ENCODE data around the gene TREX2. TPM values are rescaled to one million over a fixed set of nuclear protein-coding genes. Genes with fewer than 3 reads are reported as not detected.

TREX2 gene
- total RNA-seq, 1 experiment from 2014 or later = 1.1 TPM

DNA sequence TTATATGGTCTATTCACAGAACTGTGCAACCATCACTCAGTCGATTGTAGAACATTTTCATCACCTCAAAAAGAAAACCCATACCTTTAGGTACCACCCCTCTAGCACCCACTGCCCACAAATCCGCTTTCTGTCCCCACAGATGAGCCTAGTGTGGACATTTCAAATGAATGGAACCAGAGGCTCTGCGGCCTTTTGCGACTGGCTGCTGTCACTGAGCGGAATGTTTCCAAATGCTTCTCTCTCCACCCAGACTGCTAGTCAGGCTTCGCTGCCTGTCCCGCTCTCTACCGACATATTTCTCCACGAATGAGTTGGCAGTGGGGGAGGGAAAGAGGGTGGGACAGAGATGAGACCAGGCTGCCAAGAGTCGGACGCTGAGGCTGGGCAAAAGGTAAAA, 47.2 kb upstream of the TREX2 start:
- Histone ChIP-seq H3K27me3 (ENCODE audit: insufficient read depth, low read length) (no peaks in the 10 kb centered on the region), H3K27ac (ENCODE audit: insufficient read length, low read depth, low read length) (no peak overlapping the region), H3K9me3 (ENCODE audit: control insufficient read depth, low read depth, low read length) (peaks cover 25% of the 10 kb centered on the region), H2BK5ac (ENCODE audit: insufficient read length, low read length) (no peak overlapping the region), H3K9ac (ENCODE audit: extremely low read depth, insufficient read length, low read length) (no peak overlapping the region), H4K8ac (replicated peaks; ENCODE audit: insufficient read length, low read depth, low read length) (no peak overlapping the region), H3K79me1 (ENCODE audit: insufficient read depth, low read depth, low read length, poor library complexity, severe bottlenecking) (no peaks in the 10 kb centered on the region), H2BK120ac (ENCODE audit: low read depth, low read length, poor library complexity, severe bottlenecking) (no peak overlapping the region), H3K18ac (ENCODE audit: insufficient read length, low read depth, low read length) (no peak overlapping the region), H3K4me1 (ENCODE audit: insufficient read depth, low read length) (no peaks in the 10 kb centered on the region), H3K23ac (ENCODE audit: insufficient read length, low read depth, low read length) (no peak overlapping the region), H3K14ac (ENCODE audit: insufficient read depth, low read length) (no peak overlapping the region), H2BK15ac (ENCODE audit: low read depth, low read length) (no peak overlapping the region), H2AK5ac (ENCODE audit: insufficient read length, low read length) (no peak overlapping the region), H4K5ac (ENCODE audit: insufficient read length, low read depth, low read length) (no peak overlapping the region), H3T11ph (ENCODE audit: low read length) (no peak overlapping the region), H3K79me2 (ENCODE audit: insufficient read depth, low read length) (no peaks in the 10 kb centered on the region), H3K23me2 (ENCODE audit: insufficient read length, low read depth, low read length, poor library complexity, severe bottlenecking) (no peaks in the 10 kb centered on the region), H2BK20ac (ENCODE audit: low read depth, low read length, poor library complexity, severe bottlenecking) (no peak overlapping the region), H3K56ac (ENCODE audit: insufficient read length, low read depth, low read length) (no peak overlapping the region), H3K4ac (ENCODE audit: low read depth, low read length) (no peak overlapping the region), H3K4me2 (ENCODE audit: insufficient read depth, insufficient read length, low read length) (no peak overlapping the region), H4K20me1 (ENCODE audit: control insufficient read depth, insufficient read depth, insufficient read length) (no peaks in the 10 kb centered on the region), H2BK12ac (ENCODE audit: insufficient read length, low read depth, low read length) (no peak overlapping the region), H2AFZ (ENCODE audit: low read length) (no peak overlapping the region), H4K91ac (ENCODE audit: insufficient read length, low read depth, low read length) (no peak overlapping the region)
- TF ChIP-seq, protein P1, sequence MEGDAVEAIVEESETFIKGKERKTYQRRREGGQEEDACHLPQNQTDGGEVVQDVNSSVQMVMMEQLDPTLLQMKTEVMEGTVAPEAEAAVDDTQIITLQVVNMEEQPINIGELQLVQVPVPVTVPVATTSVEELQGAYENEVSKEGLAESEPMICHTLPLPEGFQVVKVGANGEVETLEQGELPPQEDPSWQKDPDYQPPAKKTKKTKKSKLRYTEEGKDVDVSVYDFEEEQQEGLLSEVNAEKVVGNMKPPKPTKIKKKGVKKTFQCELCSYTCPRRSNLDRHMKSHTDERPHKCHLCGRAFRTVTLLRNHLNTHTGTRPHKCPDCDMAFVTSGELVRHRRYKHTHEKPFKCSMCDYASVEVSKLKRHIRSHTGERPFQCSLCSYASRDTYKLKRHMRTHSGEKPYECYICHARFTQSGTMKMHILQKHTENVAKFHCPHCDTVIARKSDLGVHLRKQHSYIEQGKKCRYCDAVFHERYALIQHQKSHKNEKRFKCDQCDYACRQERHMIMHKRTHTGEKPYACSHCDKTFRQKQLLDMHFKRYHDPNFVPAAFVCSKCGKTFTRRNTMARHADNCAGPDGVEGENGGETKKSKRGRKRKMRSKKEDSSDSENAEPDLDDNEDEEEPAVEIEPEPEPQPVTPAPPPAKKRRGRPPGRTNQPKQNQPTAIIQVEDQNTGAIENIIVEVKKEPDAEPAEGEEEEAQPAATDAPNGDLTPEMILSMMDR (conservative IDR thresholded peaks at IDR 0.05) = no peak
- peaks cover 0 to 2% (median 0%) of the 10 kb centered on the region in 3 experiments; a peak in 1 of 7 replicates for H3K36me3 Mint-ChIP-seq (ENCODE audit: insufficient read depth in 1 of 3, low read depth in 3 of 3)
- H3K4me1 Mint-ChIP-seq = peaks cover 0 to 7% of the 10 kb centered on the region in 2 experiments; a peak in 2 of 4 replicates
- DNase-seq = no peak
- H3K27me3 Mint-ChIP-seq (ENCODE audit: low read depth) = peaks cover 10% of the 10 kb centered on the region
- WGBS (ENCODE audit: extremely low coverage, insufficient read length, low lambda C conversion rate) = no CpG with 5 or more reads among the region's 11 CpGs
- no peak overlapping the region for H3K4me3 Mint-ChIP-seq
- peaks cover 40 to 59% of the 10 kb centered on the region in 2 experiments for H3K9me3 Mint-ChIP-seq
- no peak overlapping the region for H3K27ac Mint-ChIP-seq

All from H9 (cell line).